KOPT-K1 (cell line): Measurements from ENCODE around the gene EEPD1.
"Not testable (repeated sequence)": the region's sequence is repeated elsewhere in the genome, so short reads cannot be mapped to it uniquely, and the experiment has no call there.

ENCODE experiments used
- H3K27ac ChIP-seq: fragments of 200-600 bp; sonication (generic); 2 replicates; pipeline ENCODE4 v1.5.1; 2016; ENCODE audit warnings: antibody characterized with exemption, mild to moderate bottlenecking, low read depth, low read length; ENCODE audit not compliant: poor library complexity, severe bottlenecking
- H3K36me3 ChIP-seq: fragments of 200-600 bp; sonication (generic); 2 replicates; pipeline ENCODE4 v1.5.1; 2017; ENCODE audit warnings: antibody characterized with exemption, mild to moderate bottlenecking, low read length, moderate library complexity; ENCODE audit not compliant: insufficient read depth
- H3K9me3 ChIP-seq: fragments of 200-600 bp; sonication (generic); 2 replicates; pipeline ENCODE4 v1.5.1; 2017; ENCODE audit warnings: antibody characterized with exemption, low read length, mild to moderate bottlenecking; ENCODE audit not compliant: insufficient read depth, poor library complexity, severe bottlenecking

The EEPD1 gene

DNA sequence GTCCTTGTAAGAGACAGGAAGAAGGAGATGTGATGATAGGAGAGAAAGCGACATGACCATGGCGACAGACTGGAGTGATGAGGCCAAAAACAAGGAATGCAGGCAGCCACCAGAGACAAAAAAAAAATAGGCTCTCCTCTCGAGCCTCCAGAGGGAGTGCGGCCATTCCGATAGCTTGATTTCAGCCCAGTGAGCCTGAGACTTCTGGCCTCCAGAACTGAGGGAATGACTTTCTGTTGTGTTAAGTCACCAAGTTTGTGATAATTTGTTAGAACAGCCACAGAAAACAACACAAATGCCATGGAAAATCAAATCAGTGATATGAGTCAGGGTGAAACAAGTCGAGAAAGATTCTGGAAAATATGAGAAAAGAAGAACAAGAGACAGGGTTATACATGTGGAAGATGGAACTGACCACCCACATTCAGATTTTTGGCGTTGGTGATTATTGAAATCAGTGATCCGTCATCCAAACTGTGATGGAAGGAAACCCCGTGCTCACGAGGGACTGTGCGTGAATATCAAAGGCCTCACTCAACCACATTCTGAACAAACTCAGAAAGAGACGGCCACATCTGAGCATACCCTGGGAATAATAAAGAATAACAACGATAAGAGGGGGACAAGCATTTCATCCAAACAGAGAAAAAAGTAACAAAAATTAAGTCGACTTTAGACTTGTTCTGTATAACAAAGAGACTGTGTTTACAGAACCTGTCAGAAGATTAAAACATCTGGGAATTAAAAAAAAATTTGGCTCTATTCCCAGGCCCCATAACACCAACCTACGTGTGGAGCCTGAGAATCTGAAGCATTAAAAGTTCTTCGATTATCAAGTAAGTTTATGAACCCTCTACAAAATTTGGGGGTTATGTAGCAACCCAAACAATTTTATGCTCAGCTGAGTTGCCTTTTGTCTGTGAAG is 72.1 kb downstream of the EEPD1 start:
- H3K9me3 ChIP-seq: no peaks in the 10 kb centered on the region
- H3K27ac ChIP-seq: no peak overlapping the region
- H3K36me3 ChIP-seq: no peaks in the 10 kb centered on the region

DNA sequence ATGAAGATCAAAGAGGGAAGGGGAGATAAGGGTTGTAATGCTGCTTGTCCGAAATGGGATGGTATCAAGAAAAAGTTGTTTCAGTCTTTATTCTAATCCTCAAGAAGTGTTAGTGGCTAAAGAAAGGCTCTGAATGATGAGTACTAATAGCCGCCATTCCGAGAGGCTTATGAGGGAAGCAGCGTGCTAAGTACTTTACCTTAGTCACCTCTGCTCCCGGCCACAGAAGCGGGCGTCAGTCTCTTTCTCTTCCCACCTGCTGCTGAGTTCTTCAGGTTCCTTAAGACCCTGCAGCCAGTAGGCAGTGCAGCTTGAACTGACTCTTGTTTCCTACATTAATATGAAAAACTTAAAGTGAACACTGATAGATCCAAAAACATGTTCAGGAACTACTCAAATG is 73.1 kb downstream of the EEPD1 start:
- no peak overlapping the region for H3K27ac ChIP-seq
- H3K9me3 ChIP-seq: no peaks in the 10 kb centered on the region
- H3K36me3 ChIP-seq: no peaks in the 10 kb centered on the region

DNA sequence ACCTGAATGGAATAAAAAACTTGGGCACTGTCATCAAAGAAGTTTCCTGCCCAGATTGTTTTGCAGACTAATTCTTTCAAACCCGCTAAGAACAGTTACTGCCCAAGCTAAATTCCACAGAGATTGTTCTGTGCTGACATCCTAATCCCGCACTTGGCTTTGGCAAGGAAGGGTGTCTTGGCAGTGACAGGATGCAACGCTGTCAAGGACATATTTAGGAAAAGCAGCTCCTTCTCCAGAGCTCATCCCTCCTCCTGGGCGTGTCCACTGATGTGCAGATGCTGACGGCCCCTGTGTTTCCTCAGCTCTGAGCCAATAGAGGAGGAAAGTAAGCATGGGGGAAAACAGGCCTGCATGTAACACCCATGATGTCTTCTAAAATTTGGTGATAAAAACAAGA is 74.2 kb downstream of the EEPD1 start:
- Histone ChIP-seq H3K36me3 (no peaks in the 10 kb centered on the region), H3K9me3 (no peaks in the 10 kb centered on the region), H3K27ac (no peak overlapping the region)

DNA sequence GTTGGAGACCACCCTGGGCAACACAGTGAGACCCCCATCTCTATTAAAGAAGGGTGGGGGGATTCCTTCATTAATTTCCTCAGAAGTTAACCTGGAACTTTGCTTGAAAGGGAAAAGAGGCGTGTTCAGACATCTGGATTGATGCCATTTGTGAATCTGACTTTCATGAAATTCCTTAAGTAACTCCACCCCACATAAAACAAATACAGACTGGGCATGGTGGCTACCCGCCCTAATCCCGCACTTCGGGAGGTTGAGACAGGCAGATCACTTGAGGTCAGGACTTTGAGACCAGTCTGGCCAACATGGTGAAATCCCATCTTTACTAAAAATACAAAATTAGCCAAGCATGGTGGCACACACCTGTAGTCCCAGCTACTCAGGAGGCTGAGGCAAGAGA is 75.0 kb downstream of the EEPD1 start:
- Histone ChIP-seq H3K9me3 (no peaks in the 10 kb centered on the region), H3K27ac (no peak overlapping the region), H3K36me3 (no peaks in the 10 kb centered on the region)

DNA sequence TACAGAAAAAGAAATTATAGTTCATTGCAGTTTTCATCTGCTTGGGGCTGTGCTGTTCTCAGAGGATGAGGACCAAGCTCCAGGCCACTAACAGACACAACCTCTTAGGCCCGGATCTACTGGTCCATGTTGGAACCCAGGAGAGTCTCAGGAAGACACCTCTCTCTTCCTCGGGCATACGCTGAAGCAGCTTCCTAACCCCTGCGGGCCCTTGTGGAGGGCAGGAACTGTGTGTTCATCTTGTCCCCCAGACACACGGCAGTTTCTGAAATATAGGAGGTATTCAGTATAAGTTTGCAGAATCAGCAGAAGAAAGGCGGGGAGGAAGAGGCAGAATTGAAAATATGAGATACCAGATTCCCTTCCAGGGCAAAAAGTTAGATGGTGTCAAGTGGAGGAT is 78.4 kb downstream of the EEPD1 start:
- Histone ChIP-seq H3K36me3 (no peaks in the 10 kb centered on the region), H3K9me3 (no peaks in the 10 kb centered on the region), H3K27ac (no peak overlapping the region)

DNA sequence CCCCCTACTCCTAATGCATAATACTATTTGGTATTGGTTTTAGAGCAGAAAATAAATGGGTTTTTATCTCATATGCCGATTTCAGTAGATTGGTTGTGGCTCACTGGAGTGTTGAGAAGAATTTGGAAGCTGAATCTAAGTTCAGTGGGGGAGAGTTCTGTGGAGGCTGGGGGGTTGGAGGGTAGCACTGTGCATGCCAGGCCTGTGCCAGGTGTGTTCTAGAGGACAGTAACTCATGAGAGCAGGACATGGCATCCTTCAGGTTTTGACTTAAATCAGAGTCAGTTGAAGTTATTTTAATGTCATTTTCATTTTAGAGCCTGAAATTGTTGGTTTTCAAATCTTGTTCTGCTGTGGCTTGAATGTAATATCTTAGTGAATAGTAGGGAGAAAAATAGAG is 79.5 kb downstream of the EEPD1 start:
- Histone ChIP-seq H3K9me3 (no peaks in the 10 kb centered on the region), H3K36me3 (no peaks in the 10 kb centered on the region), H3K27ac (no peak overlapping the region)

DNA sequence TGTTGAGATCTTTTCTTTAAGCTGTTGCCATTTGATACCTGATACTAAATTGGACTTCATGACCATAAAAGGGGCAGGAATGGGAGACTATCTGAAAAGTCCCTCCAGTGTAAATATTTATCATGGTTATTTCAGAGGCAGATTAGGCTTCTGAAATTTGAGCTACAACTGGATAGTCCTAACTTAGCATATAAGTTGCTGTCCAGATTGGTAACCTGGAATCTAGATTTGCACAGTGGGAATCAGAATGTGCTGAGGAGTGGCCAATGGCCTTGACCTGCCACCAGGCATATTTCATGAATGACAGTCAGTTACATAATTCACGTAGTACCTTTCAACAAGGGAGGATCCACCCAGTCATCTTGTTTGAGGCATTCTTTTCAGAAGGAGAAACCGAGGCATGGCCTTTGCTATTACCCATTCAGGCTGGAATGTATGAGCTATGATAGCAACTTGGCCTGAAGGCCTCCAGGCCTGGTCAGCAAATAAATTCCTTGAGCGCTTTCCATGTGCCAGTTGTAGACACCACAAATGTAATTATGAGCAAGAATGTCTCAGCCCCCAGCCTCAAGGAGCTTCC is 80.0 kb downstream of the EEPD1 start:
- no peak overlapping the region for H3K27ac ChIP-seq
- no peaks in the 10 kb centered on the region for H3K9me3 ChIP-seq
- no peaks in the 10 kb centered on the region for H3K36me3 ChIP-seq

DNA sequence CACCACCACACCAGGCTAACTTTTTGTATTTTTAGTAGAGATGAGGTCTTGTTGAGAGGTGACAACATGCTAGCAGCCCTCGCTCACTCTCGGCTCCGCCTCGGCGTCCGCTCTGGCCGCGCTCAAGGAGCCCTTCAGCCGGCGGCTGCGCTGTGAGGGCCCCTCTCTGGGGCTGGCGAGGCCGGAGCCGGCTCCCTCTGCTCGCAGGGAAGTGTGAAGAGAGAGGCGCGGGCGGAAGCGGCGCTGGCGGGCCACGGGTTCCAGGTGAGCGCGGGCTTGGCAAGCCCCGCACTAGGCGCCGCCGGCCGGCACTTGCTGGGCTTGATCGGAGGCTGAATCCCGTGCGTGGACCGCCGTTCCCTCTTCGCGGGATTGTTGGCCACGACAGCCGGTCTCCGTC is 83.0 kb downstream of the EEPD1 start:
- H3K27ac ChIP-seq: no peak overlapping the region
- H3K9me3 ChIP-seq: no peaks in the 10 kb centered on the region
- no peaks in the 10 kb centered on the region for H3K36me3 ChIP-seq

DNA sequence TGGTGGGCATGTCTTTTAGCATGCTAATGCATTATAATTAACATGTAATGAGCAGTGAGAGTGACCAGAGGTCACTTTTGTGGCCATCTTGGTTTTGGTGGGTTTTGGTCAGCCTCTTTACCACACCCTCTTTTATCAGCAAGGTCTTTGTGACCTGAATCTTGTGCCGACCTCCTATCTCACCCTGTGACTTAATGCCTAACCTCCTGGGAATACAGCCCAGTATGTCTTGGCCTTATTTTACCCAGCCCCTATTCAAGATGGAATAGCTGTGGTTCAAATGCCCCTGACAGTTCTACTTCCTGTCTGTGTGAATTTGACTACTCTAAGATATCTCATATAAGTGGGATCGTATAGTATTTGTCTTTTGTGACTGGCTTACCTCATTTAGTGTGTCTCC is 85.1 kb downstream of the EEPD1 start:
- Histone ChIP-seq H3K9me3 (no peaks in the 10 kb centered on the region), H3K27ac (no peak overlapping the region), H3K36me3 (no peaks in the 10 kb centered on the region)

DNA sequence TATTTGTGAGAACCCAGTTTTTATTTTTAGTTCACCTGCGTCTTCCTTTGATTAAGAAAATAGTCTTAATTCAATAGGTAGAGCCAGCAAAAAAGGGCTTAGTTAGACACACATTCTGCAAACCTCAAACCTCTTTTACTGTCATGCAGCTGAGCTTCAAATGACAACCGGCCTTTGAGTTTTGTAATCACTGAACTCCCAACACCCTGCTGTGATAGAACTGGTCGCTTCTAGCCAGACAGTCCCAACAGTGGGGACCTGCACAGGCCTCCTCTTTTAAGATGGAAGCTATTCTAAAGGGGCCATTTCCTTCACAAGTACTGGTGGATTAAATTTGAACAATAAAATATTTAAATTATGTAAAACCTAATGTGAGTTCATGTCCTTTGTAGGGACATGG is 90.3 kb downstream of the EEPD1 start:
- H3K27ac ChIP-seq, H3K9me3 ChIP-seq, H3K36me3 ChIP-seq: not testable (repeated sequence)

DNA sequence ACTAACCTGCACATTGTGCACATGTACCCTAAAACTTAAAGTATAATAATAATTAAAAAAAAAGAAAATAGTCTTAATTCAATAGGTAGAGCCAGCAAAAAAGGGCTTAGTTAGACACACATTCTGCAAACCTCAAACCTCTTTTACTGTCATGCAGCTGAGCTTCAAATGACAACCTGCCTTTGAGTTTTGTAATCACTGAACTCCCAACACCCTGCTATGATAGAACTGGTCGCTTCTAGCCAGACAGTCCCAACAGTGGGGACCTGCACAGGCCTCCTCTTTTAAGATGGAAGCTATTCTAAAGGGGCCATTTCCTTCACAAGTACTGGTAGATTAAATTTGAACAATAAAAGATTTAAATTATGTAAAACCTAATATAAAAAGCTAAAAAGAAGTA is 90.9 kb downstream of the EEPD1 start:
- H3K27ac ChIP-seq, H3K9me3 ChIP-seq, H3K36me3 ChIP-seq: not testable (repeated sequence)

DNA sequence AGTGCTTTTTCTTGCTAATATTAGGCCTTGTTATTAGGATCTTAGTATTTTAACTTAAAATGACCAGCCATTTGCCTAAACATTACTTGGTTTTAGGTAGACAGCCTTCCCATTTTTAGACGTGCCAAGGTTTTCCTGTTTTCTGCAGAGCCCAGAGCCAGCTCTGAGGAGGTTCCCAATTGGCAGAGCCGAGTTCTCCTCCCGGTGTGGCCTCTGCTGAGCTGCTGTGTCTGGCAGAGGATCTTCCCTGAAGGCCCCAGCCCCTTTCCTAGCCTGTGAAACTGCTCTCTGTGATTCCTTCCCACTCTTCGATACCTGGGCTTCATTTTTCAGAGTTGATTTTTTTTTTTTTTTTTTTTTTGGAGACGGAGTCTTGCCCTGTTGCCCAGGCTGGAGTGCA is 91.4 kb downstream of the EEPD1 start:
- no peaks in the 10 kb centered on the region for H3K9me3 ChIP-seq
- no peaks in the 10 kb centered on the region for H3K36me3 ChIP-seq
- H3K27ac ChIP-seq: no peak overlapping the region

DNA sequence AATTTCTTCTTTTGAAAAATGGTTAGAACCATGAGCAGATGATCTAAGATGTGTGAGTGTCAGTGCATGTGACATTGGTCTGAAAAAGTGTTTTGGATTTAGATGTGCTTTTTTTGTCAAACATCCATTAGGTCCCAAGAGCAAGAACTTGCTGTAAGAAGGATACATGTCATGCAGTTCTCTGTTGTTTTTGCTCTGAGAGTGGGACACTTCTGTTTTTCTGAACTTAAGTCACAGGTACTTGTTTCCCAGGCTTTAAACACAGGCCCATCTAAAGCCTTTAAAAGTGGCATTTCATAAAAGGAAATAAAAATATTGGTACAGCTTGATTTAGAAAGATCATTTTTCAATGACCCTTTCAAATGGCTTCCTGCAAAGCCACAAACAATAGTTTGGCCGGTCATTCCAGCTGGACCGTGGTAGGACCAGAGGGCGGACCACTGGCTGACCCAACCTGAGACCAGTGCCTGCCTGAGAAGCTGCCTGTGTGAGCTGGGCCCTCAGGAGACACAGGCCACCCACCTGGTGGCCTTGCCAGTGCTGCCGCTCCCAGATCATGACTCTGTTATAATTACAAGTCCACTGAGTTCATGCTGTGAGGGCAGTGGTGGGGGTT is 92.7 kb downstream of the EEPD1 start:
- no peaks in the 10 kb centered on the region for H3K9me3 ChIP-seq
- no peaks in the 10 kb centered on the region for H3K36me3 ChIP-seq
- no peak overlapping the region for H3K27ac ChIP-seq

DNA sequence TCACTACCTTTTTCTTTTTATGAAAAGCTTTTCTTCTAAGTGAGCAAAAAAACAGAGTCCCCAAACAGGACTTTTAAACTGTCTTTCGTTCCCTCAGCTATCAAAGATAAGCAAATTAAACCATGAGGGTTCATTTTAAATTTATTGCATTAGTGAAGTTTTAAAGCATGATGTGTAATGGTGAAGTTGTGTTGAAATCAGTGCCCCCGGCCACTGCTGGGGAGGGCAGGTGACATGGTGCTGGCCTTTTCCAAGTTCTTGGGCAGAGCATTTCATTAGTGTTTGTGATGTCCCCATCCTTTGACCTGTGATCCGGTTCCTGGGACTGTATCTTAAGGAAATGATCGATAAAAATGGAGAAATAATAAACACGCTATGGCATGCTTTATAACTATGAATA is 96.0 kb downstream of the EEPD1 start:
- no peaks in the 10 kb centered on the region for H3K36me3 ChIP-seq
- H3K9me3 ChIP-seq: peaks cover 7% of the 10 kb centered on the region
- H3K27ac ChIP-seq: no peak overlapping the region

DNA sequence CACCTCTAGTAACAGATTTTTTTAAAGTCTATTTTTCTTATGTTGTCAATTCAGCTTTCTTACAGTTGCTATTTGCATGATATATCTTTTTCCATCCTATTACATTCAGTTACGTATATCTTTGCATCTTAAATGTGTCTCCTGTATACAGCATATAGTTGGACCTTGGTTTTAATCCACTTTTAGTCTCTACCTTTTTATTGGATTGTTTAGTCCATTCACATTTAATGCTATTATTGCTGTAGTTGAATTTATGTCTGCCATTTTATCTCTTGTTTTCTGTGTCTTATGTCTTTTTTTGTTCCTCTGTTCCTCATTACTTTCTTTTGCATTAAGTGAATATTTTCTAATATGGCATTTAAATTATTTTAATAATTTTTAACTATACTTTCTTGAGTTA is 100.6 kb downstream of the EEPD1 start:
- Histone ChIP-seq H3K27ac (no peak overlapping the region), H3K9me3 (peaks cover 7% of the 10 kb centered on the region), H3K36me3 (no peaks in the 10 kb centered on the region)
